ENCODE results near the gene ABLIM3.

DNA sequence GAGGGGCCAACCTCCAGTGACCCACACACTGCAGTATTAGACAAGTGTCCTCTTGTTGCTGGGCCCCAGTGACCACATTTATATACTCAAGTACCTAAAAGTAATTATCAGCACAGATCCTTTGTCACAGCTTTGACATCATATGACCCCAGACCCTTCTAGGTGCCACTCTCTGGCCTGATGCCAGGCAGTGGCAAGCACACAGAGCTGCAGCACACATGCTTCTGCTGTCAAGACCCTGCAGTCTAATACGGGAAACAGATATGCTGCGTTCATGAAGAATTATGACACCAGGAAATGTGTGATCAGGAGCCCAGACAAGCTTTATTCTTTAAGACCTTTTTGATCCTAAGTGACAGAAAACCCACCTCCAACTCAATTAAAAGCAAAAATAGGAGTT, 66.5 kb downstream of the ABLIM3 start:
- TF ChIP-seq POLR2A (IDR thresholded peaks at IDR 0.05) = no peak
- TF ChIP-seq, protein P1, sequence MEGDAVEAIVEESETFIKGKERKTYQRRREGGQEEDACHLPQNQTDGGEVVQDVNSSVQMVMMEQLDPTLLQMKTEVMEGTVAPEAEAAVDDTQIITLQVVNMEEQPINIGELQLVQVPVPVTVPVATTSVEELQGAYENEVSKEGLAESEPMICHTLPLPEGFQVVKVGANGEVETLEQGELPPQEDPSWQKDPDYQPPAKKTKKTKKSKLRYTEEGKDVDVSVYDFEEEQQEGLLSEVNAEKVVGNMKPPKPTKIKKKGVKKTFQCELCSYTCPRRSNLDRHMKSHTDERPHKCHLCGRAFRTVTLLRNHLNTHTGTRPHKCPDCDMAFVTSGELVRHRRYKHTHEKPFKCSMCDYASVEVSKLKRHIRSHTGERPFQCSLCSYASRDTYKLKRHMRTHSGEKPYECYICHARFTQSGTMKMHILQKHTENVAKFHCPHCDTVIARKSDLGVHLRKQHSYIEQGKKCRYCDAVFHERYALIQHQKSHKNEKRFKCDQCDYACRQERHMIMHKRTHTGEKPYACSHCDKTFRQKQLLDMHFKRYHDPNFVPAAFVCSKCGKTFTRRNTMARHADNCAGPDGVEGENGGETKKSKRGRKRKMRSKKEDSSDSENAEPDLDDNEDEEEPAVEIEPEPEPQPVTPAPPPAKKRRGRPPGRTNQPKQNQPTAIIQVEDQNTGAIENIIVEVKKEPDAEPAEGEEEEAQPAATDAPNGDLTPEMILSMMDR (IDR thresholded peaks at IDR 0.05) = no peak
